Activated CD8-positive, alpha-beta memory T cell treated with anti-CD3 and anti-CD28 coated beads for 36 hours (primary cell): ENCODE results near the gene KRT39. TPM values are rescaled to one million over a fixed set of nuclear protein-coding genes. Genes with fewer than 3 reads are reported as not detected.

Experiments used
- CTCF ChIA-PET: fragments of 350-600 bp; sonication (Branson Sonifier 250); formaldehyde crosslinking; loops from one replicate; lab custom pipeline; 2021; ENCODE audit warnings: antibody characterized with exemption; lab: Charles Lee
- POLR2A ChIA-PET: fragments of 350-600 bp; sonication (Branson Sonifier 250); formaldehyde crosslinking; loops from one replicate; lab custom pipeline; 2021; ENCODE audit warnings: antibody characterized with exemption; lab: Charles Lee
- total RNA-seq, 2 experiments: library from RNA; stranded (reverse); gene quantifications; one replicate each; pipeline ENCODE4 v1.2.3, GENCODE V29; 2021

Gene KRT39
- total RNA-seq, 2 experiments from 2014 or later, result not detected

GRCh38 chr17:40914075-40914855 is 52.5 kb downstream of the KRT39 start:
- CTCF ChIA-PET, result interaction anchor here (1.1 to 1.2 kb wide), 2 partner anchors 10 to 634 kb away, joined by 3 read pairs; no protein-coding TSS in a partner anchor
- POLR2A ChIA-PET, result no interaction called here

- ChIA-PET CTCF (no interaction called here), POLR2A (no interaction called here)
These were observed 54.1 kb downstream of the KRT39 start for GRCh38 chr17:40912486-40913210.

DNA sequence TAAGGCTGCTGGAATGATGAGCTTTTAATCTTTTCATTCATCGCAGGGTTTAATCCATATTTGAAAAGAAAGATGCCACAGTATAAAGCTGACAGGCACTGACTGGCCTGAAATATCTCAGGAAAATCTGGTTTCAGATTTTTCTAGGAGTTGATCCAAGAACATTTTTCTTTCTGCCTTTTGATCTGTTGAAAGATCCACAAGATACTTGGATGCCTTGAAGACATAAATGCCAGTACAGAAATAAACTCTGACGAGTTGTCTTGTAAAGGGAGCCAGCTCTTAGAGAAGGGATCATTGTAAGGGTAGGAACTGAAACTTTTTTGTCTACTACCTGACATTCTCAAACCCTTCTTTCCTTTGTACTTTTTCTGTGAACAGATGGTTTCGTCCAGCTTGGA is 56.3 kb downstream of the KRT39 start:
- ChIA-PET CTCF (interaction anchor here (0.9 to 1.9 kb wide), 2 partner anchors 12 to 753 kb away, joined by 4 to 10 read pairs; no protein-coding TSS in a partner anchor), POLR2A (no interaction called here)

GRCh38 chr17:40909755-40910154 is 57.0 kb downstream of the KRT39 start:
- POLR2A ChIA-PET, result no interaction called here

DNA sequence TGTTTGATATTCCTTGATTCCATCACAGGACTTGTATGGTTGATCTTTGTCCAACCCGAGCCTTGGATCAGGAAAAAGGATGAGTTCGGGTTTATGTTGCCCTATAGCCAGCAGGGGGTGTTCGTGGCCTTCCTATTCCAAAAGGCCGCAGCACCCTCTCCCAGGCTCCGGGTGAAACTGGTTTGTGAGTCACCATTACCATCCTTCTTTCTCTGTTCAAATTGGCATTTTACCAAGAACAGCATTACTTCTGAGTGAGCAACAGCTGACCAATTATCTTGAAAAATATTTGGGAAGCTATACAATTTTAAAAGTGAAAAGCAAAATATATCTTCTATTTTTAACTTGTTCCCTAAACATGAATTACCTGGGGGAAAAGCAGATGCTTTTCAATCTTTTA is 57.4 kb downstream of the KRT39 start:
- CTCF ChIA-PET, result interaction anchor here (1.7 to 1.9 kb wide), 3 partner anchors 640 to 754 kb away, joined by 5 to 10 read pairs (median 6); no protein-coding TSS in a partner anchor
- POLR2A ChIA-PET, result no interaction called here

More at GRCh38 chr17:40909755-40910154, 57.0 kb downstream of the KRT39 start:
- CTCF ChIA-PET, result interaction anchor here (0.9 to 1.9 kb wide), 4 partner anchors 12 to 753 kb away, joined by 4 to 10 read pairs (median 6); no protein-coding TSS in a partner anchor

Other genes with a start within 250 kb of the KRT39 start
- not detected for gene KRT25, start 211.6 kb downstream of the KRT39 start, total RNA-seq
- gene KRT26, start 194.7 kb downstream of the KRT39 start, total RNA-seq, result not detected
- not detected for gene KRT27, start 184.4 kb downstream of the KRT39 start, total RNA-seq
- gene KRT28, start 167.0 kb downstream of the KRT39 start, total RNA-seq, result not detected
- gene KRT10, start 144.3 kb downstream of the KRT39 start, total RNA-seq, result 10 to 100 TPM; 44.6 to 45.2 TPM
- gene KRT12, start 99.7 kb downstream of the KRT39 start, total RNA-seq, result not detected
- gene KRT20, start 81.7 kb downstream of the KRT39 start, total RNA-seq, result not detected
- not detected for gene KRT23, start 29.3 kb downstream of the KRT39 start, total RNA-seq
- gene KRT40, start 17.4 kb upstream of the KRT39 start, total RNA-seq, result not detected
- gene KRTAP3-3, start 27.2 kb upstream of the KRT39 start, total RNA-seq, result not detected
- gene KRTAP3-2, start 33.0 kb upstream of the KRT39 start, total RNA-seq, result not detected
- not detected for gene KRTAP3-1, start 42.2 kb upstream of the KRT39 start, total RNA-seq
- gene KRTAP1-5, start 60.3 kb upstream of the KRT39 start, total RNA-seq, result not detected
- gene KRTAP1-4, start 63.2 kb upstream of the KRT39 start, total RNA-seq, result not detected
- not detected for gene KRTAP1-3, start 67.9 kb upstream of the KRT39 start, total RNA-seq
- not detected for gene KRTAP1-1, start 74.5 kb upstream of the KRT39 start, total RNA-seq
- gene KRTAP2-1, start 80.4 kb upstream of the KRT39 start, total RNA-seq, result not detected
- gene KRTAP2-2, start 88.3 kb upstream of the KRT39 start, total RNA-seq, result not detected
- not detected for gene KRTAP2-3, start 93.2 kb upstream of the KRT39 start, total RNA-seq
- gene KRTAP2-4, start 98.9 kb upstream of the KRT39 start, total RNA-seq, result not detected
- not detected for gene KRTAP4-7, start 117.2 kb upstream of the KRT39 start, total RNA-seq
- gene KRTAP4-8, start 131.2 kb upstream of the KRT39 start, total RNA-seq, result not detected
- gene KRTAP4-16, start 135.3 kb upstream of the KRT39 start, total RNA-seq, result not detected
- not detected for gene KRTAP4-9, start 138.4 kb upstream of the KRT39 start, total RNA-seq
- gene KRTAP4-11, start 151.4 kb upstream of the KRT39 start, total RNA-seq, result not detected
- not detected for gene KRTAP4-12, start 157.2 kb upstream of the KRT39 start, total RNA-seq
- gene KRTAP4-6, start 173.6 kb upstream of the KRT39 start, total RNA-seq, result not detected
- gene KRTAP4-5, start 182.9 kb upstream of the KRT39 start, total RNA-seq, result not detected
- not detected for gene KRTAP4-4, start 193.8 kb upstream of the KRT39 start, total RNA-seq
- gene KRTAP4-3, start 201.3 kb upstream of the KRT39 start, total RNA-seq, result not detected
- not detected for gene KRTAP4-2, start 211.3 kb upstream of the KRT39 start, total RNA-seq
- gene KRTAP4-1, start 218.0 kb upstream of the KRT39 start, total RNA-seq, result not detected
- gene KRTAP9-1, start 222.9 kb upstream of the KRT39 start, total RNA-seq, result not detected